SK-N-SH (cell line): ENCODE measurements around the gene CA5A.
"Not testable (repeated sequence)": the region's sequence is repeated elsewhere in the genome, so short reads cannot be mapped to it uniquely, and the experiment has no call there.

Experiments used
- CTCF ChIP-seq: fragments of 200-600 bp; sonication (generic); IDR thresholded peaks from 2 replicates; pipeline ENCODE4 v1.6.1; 2017; ENCODE audit warnings: antibody characterized with exemption, mild to moderate bottlenecking, moderate library complexity
- EP300 ChIP-seq, 2 experiments: IDR thresholded peaks; 2 replicates each; pipeline versions ENCODE4 v1.4.0 to v1.6.1; 2012; ENCODE audit warnings: borderline replicate concordance in 1 of 2, low read depth in 1 of 2, low read length in 1 of 2
- EZH2phosphoT487 ChIP-seq: fragments of 200-600 bp; sonication (generic); IDR thresholded peaks from 2 replicates; pipeline ENCODE4 v1.6.1; 2017; ENCODE audit warnings: low read depth, mixed run types, mild to moderate bottlenecking, antibody characterized with exemption, moderate library complexity, borderline replicate concordance
- GABPA ChIP-seq: IDR thresholded peaks from 2 replicates; pipeline ENCODE4 v1.4.0; 2012; ENCODE audit warnings: low read depth, mild to moderate bottlenecking
- IRF3 ChIP-seq: fragments of 150-350 bp; IDR thresholded peaks from 2 replicates; pipeline ENCODE4 v1.6.1; 2016; ENCODE audit warnings: mild to moderate bottlenecking, low read depth, low read length
- MAX ChIP-seq: IDR thresholded peaks from 2 replicates; pipeline ENCODE4 v1.4.0; 2012; ENCODE audit warnings: low read depth
- MXI1 ChIP-seq: IDR thresholded peaks from 2 replicates; pipeline ENCODE4 v1.6.1; 2012; ENCODE audit warnings: mild to moderate bottlenecking, low read depth, low read length, improper control_type of control experiment
- POLR2AphosphoS5 ChIP-seq: IDR thresholded peaks from 2 replicates; pipeline ENCODE4 v1.6.1; 2012; ENCODE audit warnings: low read depth, low read length
- REST ChIP-seq: IDR thresholded peaks from 2 replicates; pipeline ENCODE4 v1.6.1; 2012; ENCODE audit warnings: mild to moderate bottlenecking, low read depth, low read length, moderate library complexity
- RXRA ChIP-seq: IDR thresholded peaks from 2 replicates; pipeline ENCODE4 v1.4.0; 2012; ENCODE audit warnings: low read depth, mild to moderate bottlenecking, borderline replicate concordance
- TAF1 ChIP-seq: IDR thresholded peaks from 2 replicates; pipeline ENCODE4 v1.6.1; 2012; ENCODE audit warnings: low read depth, mild to moderate bottlenecking, low read length, moderate library complexity, borderline replicate concordance
- TEAD4 ChIP-seq: IDR thresholded peaks from 2 replicates; pipeline ENCODE4 v1.4.0; 2012; ENCODE audit warnings: mild to moderate bottlenecking, borderline replicate concordance; ENCODE audit not compliant: insufficient read depth
- USF2 ChIP-seq: fragments of 150-350 bp; IDR thresholded peaks from 2 replicates; pipeline ENCODE4 v1.6.1; 2017; ENCODE audit warnings: antibody characterized with exemption, low read length, low read depth, borderline replicate concordance
- ZBTB33 ChIP-seq: IDR thresholded peaks from 2 replicates; pipeline ENCODE4 v1.4.0; 2012; ENCODE audit warnings: low read depth, borderline replicate concordance

- not testable (repeated sequence) for TF ChIP-seq RXRA; MXI1; TAF1; CTCF; MAX; GABPA; TEAD4; ZBTB33; REST; EP300 (IDR thresholded peaks at IDR 0.05; ENCODE audit: borderline replicate concordance in 1 of 2, low read depth in 1 of 2, low read length in 1 of 2); EZH2phosphoT487; POLR2AphosphoS5; USF2; IRF3
Measured at GRCh38 chr16:87896924-87897520, 39.3 kb downstream of the CA5A start.
